PC-3 (cell line): ENCODE measurements around the gene TWSG1.

Source experiments
- EZH2 ChIP-seq: fragments of 300-600 bp; sonication (generic); IDR thresholded peaks from one replicate; pipeline ENCODE4 v1.6.1; 2017; ENCODE audit warnings: antibody characterized with exemption, mild to moderate bottlenecking, low read length; ENCODE audit not compliant: unreplicated experiment
- EZH2phosphoT487 ChIP-seq: fragments of 300-600 bp; sonication (generic); IDR thresholded peaks from 2 replicates; pipeline ENCODE4 v1.6.1; 2018; ENCODE audit warnings: mild to moderate bottlenecking, antibody characterized with exemption, low read length, borderline replicate concordance
- TF ChIP-seq, protein P1 (sequence below): fragments of 300-600 bp; sonication (generic); conservative IDR thresholded peaks from 2 replicates; pipeline ENCODE4 v1.5.1; 2017; ENCODE audit warnings: antibody characterized with exemption, low read depth, mild to moderate bottlenecking, low read length

DNA sequence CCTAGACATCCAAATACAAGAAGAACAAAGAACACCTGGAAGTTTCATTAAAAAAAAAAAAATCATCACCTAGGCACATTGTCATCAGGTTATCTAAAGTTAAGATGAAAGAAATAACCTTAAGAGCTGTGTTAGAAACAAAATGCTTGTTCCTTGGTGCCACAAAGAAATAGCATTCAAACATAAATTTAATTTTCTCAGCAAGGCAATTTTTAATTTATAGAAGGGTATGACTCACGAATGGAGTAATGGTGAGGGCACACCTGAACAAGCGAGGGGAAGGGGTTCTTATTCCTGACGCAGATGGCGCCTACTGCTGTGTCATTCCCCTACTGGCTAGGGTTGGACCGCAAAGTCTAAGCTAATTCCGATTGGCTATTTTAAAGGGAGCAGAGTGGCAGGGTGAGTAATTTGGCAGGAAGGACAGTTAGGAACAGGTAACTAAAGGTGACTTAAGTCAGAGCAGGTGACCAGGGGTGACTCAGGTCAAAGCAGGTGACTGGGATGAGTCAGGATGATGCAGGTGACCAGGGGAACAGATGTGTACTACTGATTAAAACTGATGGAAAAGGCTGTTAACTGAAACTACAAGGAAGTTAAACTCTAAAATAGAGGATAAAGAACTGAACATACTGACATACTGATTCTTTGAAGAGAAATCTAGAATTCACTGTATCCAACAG lies 30.0 kb upstream of the TWSG1 start:
- TF ChIP-seq, protein P1, sequence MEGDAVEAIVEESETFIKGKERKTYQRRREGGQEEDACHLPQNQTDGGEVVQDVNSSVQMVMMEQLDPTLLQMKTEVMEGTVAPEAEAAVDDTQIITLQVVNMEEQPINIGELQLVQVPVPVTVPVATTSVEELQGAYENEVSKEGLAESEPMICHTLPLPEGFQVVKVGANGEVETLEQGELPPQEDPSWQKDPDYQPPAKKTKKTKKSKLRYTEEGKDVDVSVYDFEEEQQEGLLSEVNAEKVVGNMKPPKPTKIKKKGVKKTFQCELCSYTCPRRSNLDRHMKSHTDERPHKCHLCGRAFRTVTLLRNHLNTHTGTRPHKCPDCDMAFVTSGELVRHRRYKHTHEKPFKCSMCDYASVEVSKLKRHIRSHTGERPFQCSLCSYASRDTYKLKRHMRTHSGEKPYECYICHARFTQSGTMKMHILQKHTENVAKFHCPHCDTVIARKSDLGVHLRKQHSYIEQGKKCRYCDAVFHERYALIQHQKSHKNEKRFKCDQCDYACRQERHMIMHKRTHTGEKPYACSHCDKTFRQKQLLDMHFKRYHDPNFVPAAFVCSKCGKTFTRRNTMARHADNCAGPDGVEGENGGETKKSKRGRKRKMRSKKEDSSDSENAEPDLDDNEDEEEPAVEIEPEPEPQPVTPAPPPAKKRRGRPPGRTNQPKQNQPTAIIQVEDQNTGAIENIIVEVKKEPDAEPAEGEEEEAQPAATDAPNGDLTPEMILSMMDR = no peak
- TF ChIP-seq EZH2phosphoT487 (no peak), EZH2 (no peak)
